PFSK-1 (cell line): Measurements from ENCODE around the gene CITED2.

ENCODE experiments used
- FOXP2 ChIP-seq: optimal IDR thresholded peaks from 2 replicates; pipeline ENCODE3; 2011; ENCODE audit warnings: borderline replicate concordance, control low read depth, inconsistent platforms; ENCODE audit not compliant: insufficient read depth; ENCODE audit errors: extremely low read length, extremely low read depth
- POLR2AphosphoS5 ChIP-seq: IDR thresholded peaks from 2 replicates; pipeline ENCODE4 v1.6.1; 2012; ENCODE audit warnings: low read depth, mild to moderate bottlenecking, control low read depth, low read length, moderate library complexity
- REST ChIP-seq, 2 experiments: IDR thresholded peaks; 2 replicates each; pipeline versions ENCODE4 v1.6.1 to v1.8.0; 2011 to 2012; ENCODE audit warnings: low read depth in 2 of 2, low read length in 2 of 2, control low read depth in 1 of 2, inconsistent platforms in 1 of 2, mild to moderate bottlenecking in 1 of 2, moderate library complexity in 1 of 2; ENCODE audit not compliant: insufficient read depth in 1 of 2

DNA sequence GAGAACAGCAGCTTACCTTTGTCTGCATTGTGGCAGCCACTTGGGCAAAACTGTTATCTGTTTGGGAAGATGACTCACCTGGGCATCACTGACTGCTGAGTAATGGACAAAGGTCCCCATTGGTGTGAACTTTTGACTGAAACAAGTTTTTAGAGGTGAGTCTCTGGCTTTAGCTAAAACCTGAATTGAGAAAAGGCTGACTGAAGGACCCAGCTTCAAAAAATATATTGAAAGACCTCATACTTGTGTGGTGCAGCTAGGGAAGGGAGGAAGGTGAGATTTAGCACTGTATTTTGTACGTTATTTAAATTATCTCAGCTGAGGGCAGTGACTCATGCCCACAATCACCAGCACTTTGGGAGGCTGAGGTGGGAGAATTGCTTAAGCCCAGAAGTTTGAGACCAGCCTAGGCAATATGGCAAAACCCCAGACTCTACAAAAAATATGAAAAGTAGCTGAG lies 4.5 kb upstream of the CITED2 start:
- TF ChIP-seq POLR2AphosphoS5 (no peak), REST (IDR thresholded peaks at IDR 0.05; ENCODE audit: insufficient read depth in 1 of 2, low read depth in 2 of 2, low read length in 2 of 2) (no peak), FOXP2 (no peak)
